ENCODE results near the gene BMPR1B. TPM values are rescaled to one million over a fixed set of nuclear protein-coding genes. Genes with fewer than 3 reads are reported as not detected.

The BMPR1B gene
- total RNA-seq, 1 experiment from 2014 or later, result 0.62 TPM

- Histone ChIP-seq H3K27ac (ENCODE audit: low read length) (no peak overlapping the region), H3K36me3 (ENCODE audit: control insufficient read depth, insufficient read depth, low read length) (no peaks in the 10 kb centered on the region), H3K4me1 (ENCODE audit: control insufficient read depth, insufficient read depth, low read length) (no peaks in the 10 kb centered on the region), H3K9me3 (ENCODE audit: control insufficient read depth, insufficient read depth, low read depth, low read length) (no peaks in the 10 kb centered on the region), H3K27me3 (ENCODE audit: control insufficient read depth, insufficient read depth, low read length) (no peaks in the 10 kb centered on the region), H3K4me3 (ENCODE audit: low read depth in 2 of 2, low read length in 2 of 2) (no peak overlapping the region)
- CTCF ChIA-PET, result no interaction called here
- DNase-seq (ENCODE audit: low read depth, low spot score), result no peak
- no peak for ATAC-seq
- intact Hi-C loops (cut with micrococcal nuclease; ENCODE audit: unreplicated experiment), result no loop called here
- in situ Hi-C loops (cut with HindIII; ENCODE audit: low pct_unique_long_range_greater_than_20kb, low sequenced_read_pairs), result no loop called here
- TF ChIP-seq SIN3A (IDR thresholded peaks at IDR 0.05; ENCODE audit: borderline replicate concordance, insufficient read depth, low read depth, low read length) (no peak), REST (IDR thresholded peaks at IDR 0.05; ENCODE audit: insufficient read depth in 1 of 2, low read depth in 2 of 2, low read length in 1 of 2) (no peak), CTCF (IDR thresholded peaks at IDR 0.05) (no peak), TCF7L2 (IDR thresholded peaks at IDR 0.05; ENCODE audit: low read depth, low read length) (no peak), POLR2AphosphoS5 (IDR thresholded peaks at IDR 0.05; ENCODE audit: low read depth, low read length) (no peak)
- POLR2A ChIA-PET, result no interaction called here
- BruUV-seq (replicated peaks), result no TSS peak
Observed at GRCh38 chr4:94911106-94911505, 153.4 kb downstream of the BMPR1B start.

- CTCF ChIA-PET, result no interaction called here
Observed at GRCh38 chr4:94912606-94913005, 154.9 kb downstream of the BMPR1B start.

More at GRCh38 chr4:94912606-94913005, 154.9 kb downstream of the BMPR1B start:
- H3K4me3 ChIP-seq (ENCODE audit: low read depth in 2 of 2, low read length in 2 of 2), result no peak overlapping the region
- no peaks in the 10 kb centered on the region for H3K4me1 ChIP-seq (ENCODE audit: control insufficient read depth, insufficient read depth, low read length)
- ATAC-seq, result no peak
- H3K36me3 ChIP-seq (ENCODE audit: control insufficient read depth, insufficient read depth, low read length), result no peaks in the 10 kb centered on the region
- no TSS peak for BruUV-seq (replicated peaks)
- H3K27me3 ChIP-seq (ENCODE audit: control insufficient read depth, insufficient read depth, low read length), result no peaks in the 10 kb centered on the region
- no peaks in the 10 kb centered on the region for H3K9me3 ChIP-seq (ENCODE audit: control insufficient read depth, insufficient read depth, low read depth, low read length)
- DNase-seq (ENCODE audit: low read depth, low spot score), result no peak
- TF ChIP-seq SIN3A (IDR thresholded peaks at IDR 0.05; ENCODE audit: borderline replicate concordance, insufficient read depth, low read depth, low read length), result no peak
- no peak for TF ChIP-seq POLR2AphosphoS5 (IDR thresholded peaks at IDR 0.05; ENCODE audit: low read depth, low read length)
- no peak for TF ChIP-seq TCF7L2 (IDR thresholded peaks at IDR 0.05; ENCODE audit: low read depth, low read length)
- TF ChIP-seq REST (IDR thresholded peaks at IDR 0.05; ENCODE audit: insufficient read depth in 1 of 2, low read depth in 2 of 2, low read length in 1 of 2), result no peak
- TF ChIP-seq CTCF (IDR thresholded peaks at IDR 0.05), result no peak
- intact Hi-C loops (cut with micrococcal nuclease; ENCODE audit: unreplicated experiment) (no loop called here), in situ Hi-C loops (cut with HindIII; ENCODE audit: low pct_unique_long_range_greater_than_20kb, low sequenced_read_pairs) (no loop called here)
- POLR2A ChIA-PET, result no interaction called here
- H3K27ac ChIP-seq (ENCODE audit: low read length), result no peak overlapping the region
